ENCODE results near the gene SLC8A2.

Gene SLC8A2

GRCh38 chr19:47492571-47493377 lies 21.1 kb upstream of the SLC8A2 start:
- no peaks in the 10 kb centered on the region for H3K36me3 ChIP-seq (ENCODE audit: control insufficient read depth, insufficient read depth, low read length)
- peaks cover 5% of the 10 kb centered on the region for H3K79me2 ChIP-seq
- no peak overlapping the region for H3K4me2 ChIP-seq (ENCODE audit: low read length)
- H3K27me3 ChIP-seq (ENCODE audit: control insufficient read depth, insufficient read depth, low read length) = no peaks in the 10 kb centered on the region
- no peak overlapping the region for H2AFZ ChIP-seq
- H3K9ac ChIP-seq = no peak overlapping the region
- H3K9me3 ChIP-seq (ENCODE audit: control insufficient read depth, low read length) = no peaks in the 10 kb centered on the region
- H3K4me1 ChIP-seq = peaks cover 14% of the 10 kb centered on the region
- no peak overlapping the region for H3K4me3 ChIP-seq (ENCODE audit: low read depth, low read length)
- no peak for TF ChIP-seq CTCF (IDR thresholded peaks at IDR 0.05)
- H3K27ac ChIP-seq = no peak overlapping the region

DNA sequence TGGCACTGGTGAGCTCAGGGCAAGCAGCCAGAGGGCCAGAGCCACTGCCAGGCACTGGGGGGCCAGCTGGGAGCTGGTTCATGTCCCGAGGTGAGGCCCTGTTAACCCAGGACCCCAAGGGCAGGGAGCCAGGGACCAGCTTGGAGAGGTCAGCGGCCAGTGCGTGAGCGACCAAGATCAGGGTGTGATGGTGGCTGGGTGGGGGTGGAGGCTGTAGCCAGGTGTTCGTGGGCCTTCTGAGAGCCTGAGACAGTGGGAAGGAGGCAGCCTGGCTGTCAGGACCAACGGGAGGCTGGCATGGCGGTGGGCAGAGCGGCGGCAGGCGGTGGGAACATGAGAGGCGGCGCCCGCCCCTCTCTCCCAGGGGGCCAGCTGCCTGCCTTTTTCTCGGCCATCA lies 20.4 kb upstream of the SLC8A2 start:
- no peak overlapping the region for H3K4me3 ChIP-seq (ENCODE audit: low read depth, low read length)
- no peak for TF ChIP-seq CTCF (IDR thresholded peaks at IDR 0.05)
- no peaks in the 10 kb centered on the region for H3K36me3 ChIP-seq (ENCODE audit: control insufficient read depth, insufficient read depth, low read length)
- H3K27me3 ChIP-seq (ENCODE audit: control insufficient read depth, insufficient read depth, low read length) = no peaks in the 10 kb centered on the region
- no peak overlapping the region for H2AFZ ChIP-seq
- peaks cover 14% of the 10 kb centered on the region for H3K4me1 ChIP-seq
- H3K9me3 ChIP-seq (ENCODE audit: control insufficient read depth, low read length) = no peaks in the 10 kb centered on the region
- no peak overlapping the region for H3K27ac ChIP-seq
- peaks cover 5% of the 10 kb centered on the region for H3K79me2 ChIP-seq
- H3K4me2 ChIP-seq (ENCODE audit: low read length) = no peak overlapping the region
- H3K9ac ChIP-seq = no peak overlapping the region

DNA sequence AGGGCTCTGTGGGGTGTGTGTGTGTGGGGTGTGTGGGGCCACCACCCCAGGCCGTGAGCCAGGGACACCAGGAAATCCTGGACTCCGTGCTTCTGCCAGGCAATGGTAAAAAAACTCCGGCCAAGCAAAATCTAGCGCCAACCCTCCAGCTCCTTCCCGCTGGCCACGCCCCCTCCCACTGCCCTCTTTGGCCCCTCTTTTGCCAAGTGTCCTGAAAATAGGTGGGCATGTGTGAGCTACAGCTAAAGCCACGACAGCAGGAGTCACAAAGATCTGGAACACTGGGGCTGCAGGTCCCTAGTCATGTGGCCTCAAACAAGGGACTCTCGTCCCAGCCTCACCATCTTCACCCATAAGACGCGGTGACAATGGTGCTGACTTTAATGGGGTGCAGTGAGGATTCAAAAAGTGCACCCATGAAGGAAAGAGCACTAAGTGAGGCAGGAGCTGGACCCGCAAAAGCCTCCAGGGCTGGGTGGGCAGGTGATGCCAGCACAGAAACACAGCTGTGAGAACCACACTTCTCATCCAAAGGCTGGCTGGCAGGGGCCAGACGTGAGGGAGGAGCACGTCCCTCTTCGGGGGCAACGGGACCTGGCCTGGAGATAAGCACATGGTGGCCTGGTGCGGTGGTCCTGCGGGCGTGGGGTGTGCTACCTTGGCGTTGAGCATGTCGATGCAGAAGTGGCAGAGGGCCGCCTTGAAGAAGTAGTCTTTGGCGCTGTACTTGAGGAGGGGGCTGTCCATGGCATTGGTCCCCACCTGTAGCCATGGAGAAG lies 19.9 kb upstream of the SLC8A2 start:
- Histone ChIP-seq H3K4me2 (ENCODE audit: low read length) (peak overlapping the region; percentile 21), H3K27me3 (ENCODE audit: control insufficient read depth, insufficient read depth, low read length) (no peaks in the 10 kb centered on the region), H3K4me1 (peaks cover 14% of the 10 kb centered on the region), H3K27ac (no peak overlapping the region), H3K9ac (no peak overlapping the region), H3K36me3 (ENCODE audit: control insufficient read depth, insufficient read depth, low read length) (no peaks in the 10 kb centered on the region), H3K4me3 (ENCODE audit: low read depth, low read length) (no peak overlapping the region), H3K79me2 (peaks cover 5% of the 10 kb centered on the region), H3K9me3 (ENCODE audit: control insufficient read depth, low read length) (no peaks in the 10 kb centered on the region), H2AFZ (no peak overlapping the region)
- TF ChIP-seq CTCF (IDR thresholded peaks at IDR 0.05) = no peak

DNA sequence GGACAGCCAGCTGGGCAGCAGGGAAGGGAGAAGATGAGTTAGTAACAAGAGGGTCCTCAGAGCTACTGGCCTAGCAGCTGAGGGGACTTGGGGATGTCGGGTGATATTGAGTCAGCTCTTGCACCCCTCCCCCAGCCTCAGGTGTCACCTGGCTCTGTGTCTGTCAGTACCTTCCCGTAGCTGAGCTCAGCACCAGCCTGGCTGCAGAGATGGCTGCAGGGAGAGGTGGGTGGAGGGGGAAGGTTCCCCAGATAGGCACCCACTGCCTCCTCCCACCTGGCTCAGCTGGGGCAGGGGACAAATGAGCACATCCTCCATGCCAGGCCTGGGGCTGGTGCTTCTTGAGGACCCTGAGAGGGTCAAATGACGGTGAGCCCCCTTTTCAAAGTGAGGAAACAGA lies 19.2 kb upstream of the SLC8A2 start:
- Histone ChIP-seq H3K36me3 (ENCODE audit: control insufficient read depth, insufficient read depth, low read length) (no peaks in the 10 kb centered on the region), H3K4me1 (peaks cover 14% of the 10 kb centered on the region), H3K4me2 (ENCODE audit: low read length) (peak overlapping the region; percentile 21), H3K27ac (no peak overlapping the region), H3K4me3 (ENCODE audit: low read depth, low read length) (no peak overlapping the region), H3K9me3 (ENCODE audit: control insufficient read depth, low read length) (no peaks in the 10 kb centered on the region), H3K9ac (no peak overlapping the region), H2AFZ (no peak overlapping the region), H3K79me2 (peaks cover 5% of the 10 kb centered on the region), H3K27me3 (ENCODE audit: control insufficient read depth, insufficient read depth, low read length) (no peaks in the 10 kb centered on the region)
- TF ChIP-seq CTCF (IDR thresholded peaks at IDR 0.05) = no peak

All from parathyroid adenoma (tissue), 2 donors.